Astrocyte (in vitro differentiated cells and primary cell): ENCODE measurements around the gene ITCH. TPM values are rescaled to one million over a fixed set of nuclear protein-coding genes. Genes with fewer than 3 reads are reported as not detected.
"Not testable (repeated sequence)": the region's sequence is repeated elsewhere in the genome, so short reads cannot be mapped to it uniquely, and the experiment has no call there.

Experiments
- DNase-seq: peaks from one replicate; pipeline ENCODE4 v3.0.0-alpha.2; 2010; ENCODE audit warnings: low read depth
- FAIRE-seq: peaks from 2 replicates; lab custom pipeline; 2011; peaks lifted over from hg19 to GRCh38; lab: Jason Lieb, UNC
- H2AFZ ChIP-seq: 2 replicates; pipeline ENCODE4 v1.6.0; 2012; ENCODE audit warnings: low read depth, low read length, inconsistent platforms
- H3K27ac ChIP-seq: 2 replicates; pipeline ENCODE4 v1.5.1; 2011; ENCODE audit warnings: low read depth, low read length, inconsistent platforms
- H3K27me3 ChIP-seq: 2 replicates; pipeline ENCODE4 v1.6.0; 2011; ENCODE audit warnings: low read length, inconsistent platforms; ENCODE audit not compliant: insufficient read depth
- H3K36me3 ChIP-seq: 2 replicates; pipeline ENCODE4 v1.5.1; 2011; ENCODE audit warnings: low read length, inconsistent platforms; ENCODE audit not compliant: insufficient read depth
- H3K4me1 ChIP-seq: 2 replicates; pipeline ENCODE4 v1.5.1; 2011; ENCODE audit warnings: low read length, inconsistent platforms; ENCODE audit not compliant: insufficient read depth
- H3K4me2 ChIP-seq: 2 replicates; pipeline ENCODE4 v1.6.0; 2012; ENCODE audit warnings: low read length, inconsistent platforms
- H3K4me3 ChIP-seq: 2 replicates; pipeline ENCODE4 v1.5.1; 2011; ENCODE audit warnings: low read depth, mild to moderate bottlenecking, low read length, inconsistent platforms; ENCODE audit not compliant: insufficient read depth
- H3K79me2 ChIP-seq: 2 replicates; pipeline ENCODE4 v1.6.0; 2012; ENCODE audit warnings: mild to moderate bottlenecking, low read length, inconsistent platforms; ENCODE audit not compliant: insufficient read depth
- H3K9ac ChIP-seq: 2 replicates; pipeline ENCODE4 v1.6.0; 2012; ENCODE audit warnings: mild to moderate bottlenecking, low read length, inconsistent platforms
- H3K9me3 ChIP-seq: 2 replicates; pipeline ENCODE4 v1.5.1; 2012; ENCODE audit warnings: low read depth, mild to moderate bottlenecking, low read length, inconsistent platforms; ENCODE audit not compliant: insufficient read depth
- H4K20me1 ChIP-seq: 2 replicates; pipeline ENCODE4 v1.6.0; 2012; ENCODE audit warnings: low read length, inconsistent platforms; ENCODE audit not compliant: insufficient read depth
- H3K27ac Mint-ChIP-seq: one replicate; pipeline ENCODE4 v1.8.0; 2021; ENCODE audit warnings: mild to moderate bottlenecking, mixed read lengths; ENCODE audit not compliant: unreplicated experiment
- H3K27me3 Mint-ChIP-seq: one replicate; pipeline ENCODE4 v1.8.0; 2021; ENCODE audit warnings: low read depth, mixed read lengths; ENCODE audit not compliant: unreplicated experiment
- H3K36me3 Mint-ChIP-seq: one replicate; pipeline ENCODE4 v1.8.0; 2021; ENCODE audit warnings: low read depth, mixed read lengths; ENCODE audit not compliant: unreplicated experiment
- H3K4me1 Mint-ChIP-seq: one replicate; pipeline ENCODE4 v1.8.0; 2021; ENCODE audit warnings: low read depth, mixed read lengths; ENCODE audit not compliant: unreplicated experiment
- H3K4me3 Mint-ChIP-seq: one replicate; pipeline ENCODE4 v1.8.0; 2021; ENCODE audit warnings: mild to moderate bottlenecking, moderate library complexity, mixed read lengths; ENCODE audit not compliant: unreplicated experiment
- H3K9me3 Mint-ChIP-seq: one replicate; pipeline ENCODE4 v1.8.0; 2021; ENCODE audit warnings: mild to moderate bottlenecking, mixed read lengths; ENCODE audit not compliant: unreplicated experiment
- EZH2 ChIP-seq: IDR thresholded peaks from 2 replicates; pipeline ENCODE4 v1.6.1; 2012; ENCODE audit warnings: mild to moderate bottlenecking, low read length, inconsistent platforms; ENCODE audit not compliant: insufficient read depth
- total RNA-seq: library from RNA; stranded (reverse); gene quantifications from 2 replicates; pipeline ENCODE4 v1.2.1, GENCODE V29; 2021
- TF ChIP-seq, protein P1 (sequence below): IDR thresholded peaks from 2 replicates; pipeline ENCODE4 v1.5.1; 2011; ENCODE audit warnings: low read depth, mild to moderate bottlenecking, inconsistent platforms, low read length, moderate library complexity; ENCODE audit not compliant: insufficient read depth

Gene ITCH
- total RNA-seq, 1 donor from 2014 or later, result 79.0 TPM

DNA sequence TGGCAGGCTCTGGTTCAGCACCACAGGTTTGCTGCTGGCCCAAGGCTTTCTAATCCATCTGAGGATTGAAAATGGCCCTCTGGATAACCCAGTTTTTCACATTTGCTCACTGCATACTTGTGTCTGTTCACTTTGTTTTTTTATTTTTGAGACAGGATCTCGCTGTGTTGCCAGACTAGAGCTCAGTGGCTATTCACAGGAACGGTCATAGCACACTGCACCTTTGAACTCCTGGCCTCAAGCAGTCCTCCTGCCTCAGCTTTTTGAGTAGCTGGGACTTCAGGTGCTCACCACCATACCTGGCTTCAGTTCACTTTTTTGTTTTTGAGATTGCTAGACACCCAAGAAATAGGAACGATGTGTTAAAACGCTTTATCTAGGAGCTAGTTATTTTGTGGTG lies 57.9 kb downstream of the ITCH start:
- H3K79me2 ChIP-seq, result peaks cover 54% of the 10 kb centered on the region

DNA sequence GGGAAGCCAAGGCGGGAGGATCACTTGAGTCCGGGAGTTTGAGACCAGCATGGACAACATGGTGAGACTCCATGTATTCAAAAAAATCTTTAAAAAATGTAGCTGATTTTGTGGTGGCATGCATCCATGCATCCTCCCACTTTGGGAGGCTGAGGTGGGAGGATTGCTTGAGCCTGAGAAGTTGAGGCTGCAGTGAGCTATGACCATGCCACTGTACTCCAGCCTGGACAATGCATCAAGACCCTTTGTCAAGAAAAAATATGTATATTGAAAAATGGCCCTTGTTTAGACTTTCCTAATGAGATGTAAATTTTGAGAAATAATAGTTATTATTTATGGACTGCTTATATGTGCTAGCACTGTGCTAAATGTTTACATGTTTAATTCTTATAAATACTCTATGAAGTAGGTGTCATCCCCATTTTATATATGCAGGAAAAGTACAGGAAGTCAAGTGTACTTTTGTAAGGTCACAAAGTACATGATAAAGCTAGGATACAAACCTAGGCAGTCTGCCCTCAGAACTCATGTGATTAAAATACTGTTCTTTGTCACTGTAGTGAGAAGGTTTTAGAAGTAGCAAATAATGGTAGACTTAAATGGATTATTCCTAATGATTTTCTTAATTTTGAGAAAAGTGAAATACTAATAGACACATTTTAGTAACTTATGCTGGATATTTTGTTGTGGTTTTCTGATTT lies 58.8 kb downstream of the ITCH start:
- no peak overlapping the region for H3K4me2 ChIP-seq
- no peak overlapping the region for H2AFZ ChIP-seq
- TF ChIP-seq, protein P1, sequence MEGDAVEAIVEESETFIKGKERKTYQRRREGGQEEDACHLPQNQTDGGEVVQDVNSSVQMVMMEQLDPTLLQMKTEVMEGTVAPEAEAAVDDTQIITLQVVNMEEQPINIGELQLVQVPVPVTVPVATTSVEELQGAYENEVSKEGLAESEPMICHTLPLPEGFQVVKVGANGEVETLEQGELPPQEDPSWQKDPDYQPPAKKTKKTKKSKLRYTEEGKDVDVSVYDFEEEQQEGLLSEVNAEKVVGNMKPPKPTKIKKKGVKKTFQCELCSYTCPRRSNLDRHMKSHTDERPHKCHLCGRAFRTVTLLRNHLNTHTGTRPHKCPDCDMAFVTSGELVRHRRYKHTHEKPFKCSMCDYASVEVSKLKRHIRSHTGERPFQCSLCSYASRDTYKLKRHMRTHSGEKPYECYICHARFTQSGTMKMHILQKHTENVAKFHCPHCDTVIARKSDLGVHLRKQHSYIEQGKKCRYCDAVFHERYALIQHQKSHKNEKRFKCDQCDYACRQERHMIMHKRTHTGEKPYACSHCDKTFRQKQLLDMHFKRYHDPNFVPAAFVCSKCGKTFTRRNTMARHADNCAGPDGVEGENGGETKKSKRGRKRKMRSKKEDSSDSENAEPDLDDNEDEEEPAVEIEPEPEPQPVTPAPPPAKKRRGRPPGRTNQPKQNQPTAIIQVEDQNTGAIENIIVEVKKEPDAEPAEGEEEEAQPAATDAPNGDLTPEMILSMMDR, result no peak
- TF ChIP-seq EZH2, result no peak
- H3K9me3 ChIP-seq, result no peaks in the 10 kb centered on the region
- peaks cover 70% of the 10 kb centered on the region for H4K20me1 ChIP-seq
- H3K4me1 Mint-ChIP-seq, result peaks cover 17% of the 10 kb centered on the region
- DNase-seq (no peak), FAIRE-seq (no peak)
- no peaks in the 10 kb centered on the region for H3K9me3 Mint-ChIP-seq
- no peaks in the 10 kb centered on the region for H3K27me3 ChIP-seq
- no peak overlapping the region for H3K4me3 Mint-ChIP-seq
- no peak overlapping the region for H3K9ac ChIP-seq
- H3K27me3 Mint-ChIP-seq, result no peaks in the 10 kb centered on the region
- peaks cover 13% of the 10 kb centered on the region for H3K36me3 Mint-ChIP-seq
- no peak overlapping the region for H3K27ac ChIP-seq
- no peak overlapping the region for H3K4me3 ChIP-seq
- no peaks in the 10 kb centered on the region for H3K4me1 ChIP-seq
- H3K79me2 ChIP-seq, result peaks cover 54% of the 10 kb centered on the region
- H3K27ac Mint-ChIP-seq, result no peak overlapping the region
- peaks cover 44% of the 10 kb centered on the region for H3K36me3 ChIP-seq

More for the DNA sequence above, 57.9 kb downstream of the ITCH start:
- Histone ChIP-seq H3K9ac (no peak overlapping the region), H2AFZ (no peak overlapping the region), H3K4me2 (no peak overlapping the region), H4K20me1 (peaks cover 62% of the 10 kb centered on the region), H3K27ac (no peak overlapping the region), H3K4me3 (no peak overlapping the region), H3K4me1 (no peaks in the 10 kb centered on the region), H3K9me3 (no peaks in the 10 kb centered on the region), H3K36me3 (peaks cover 41% of the 10 kb centered on the region), H3K27me3 (no peaks in the 10 kb centered on the region)
- no peak overlapping the region for H3K4me3 Mint-ChIP-seq
- H3K27me3 Mint-ChIP-seq, result no peaks in the 10 kb centered on the region
- no peak for TF ChIP-seq EZH2
- TF ChIP-seq, protein P1, result no peak
- FAIRE-seq (no peak), DNase-seq (no peak)
- peaks cover 13% of the 10 kb centered on the region for H3K36me3 Mint-ChIP-seq
- H3K4me1 Mint-ChIP-seq, result peaks cover 14% of the 10 kb centered on the region
- H3K27ac Mint-ChIP-seq, result no peak overlapping the region
- H3K9me3 Mint-ChIP-seq, result no peaks in the 10 kb centered on the region

DNA sequence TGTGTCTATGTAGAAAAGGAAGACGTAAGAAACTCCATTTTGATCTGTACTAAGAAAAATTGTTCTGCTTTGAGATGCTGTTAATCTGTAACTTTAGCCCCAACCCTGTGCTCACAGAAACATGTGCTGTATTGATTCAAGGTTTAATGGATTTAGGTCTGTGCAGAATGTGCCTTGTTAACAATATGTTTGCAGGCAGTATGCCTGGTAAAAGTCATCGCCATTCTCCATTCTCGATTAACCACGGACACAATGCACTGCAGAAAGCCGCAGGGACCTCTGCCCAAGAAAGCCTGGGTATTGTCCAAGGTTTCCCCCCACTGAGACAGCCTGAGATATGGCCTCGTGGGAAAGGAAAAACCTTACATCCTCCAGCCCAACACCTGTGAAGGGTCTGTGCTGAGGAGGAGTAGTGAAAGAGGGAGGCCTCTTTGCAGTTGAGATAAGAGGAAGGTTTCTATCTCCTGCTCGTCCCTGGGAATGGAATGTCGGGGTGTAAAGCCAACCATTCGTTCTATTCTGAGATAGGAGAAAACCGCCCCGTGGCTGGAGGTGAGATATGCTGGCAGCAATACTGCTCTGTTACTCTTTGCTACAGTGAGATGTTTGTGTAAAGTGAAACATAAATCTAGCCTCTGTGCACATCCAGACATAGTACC lies 62.1 kb downstream of the ITCH start:
- peaks cover 18% of the 10 kb centered on the region for H3K36me3 Mint-ChIP-seq
- H3K4me1 Mint-ChIP-seq, result peaks cover 17% of the 10 kb centered on the region
- H3K27me3 ChIP-seq, FAIRE-seq, H3K4me3 Mint-ChIP-seq, H3K9ac ChIP-seq, H2AFZ ChIP-seq, H3K4me1 ChIP-seq, H3K9me3 Mint-ChIP-seq, H3K27ac ChIP-seq, H3K27me3 Mint-ChIP-seq, H3K9me3 ChIP-seq, H3K4me3 ChIP-seq, H3K27ac Mint-ChIP-seq, DNase-seq, H3K4me2 ChIP-seq: not testable (repeated sequence)
- Histone ChIP-seq H3K36me3 (peaks cover 51% of the 10 kb centered on the region), H4K20me1 (peaks cover 73% of the 10 kb centered on the region), H3K79me2 (peaks cover 62% of the 10 kb centered on the region)
